Gastroesophageal sphincter (tissue), 3 donors: ENCODE results near the gene KL.

Experiments
- POLR2A ChIP-seq, 2 donors: fragments of 450-650 bp; IDR thresholded peaks; one replicate each; pipeline ENCODE4 v1.6.1; 2017; ENCODE audit warnings: antibody characterized with exemption in 2 of 2, mild to moderate bottlenecking in 2 of 2, moderate library complexity in 1 of 2
- TF ChIP-seq, protein P1 (sequence below), 4 experiments: fragments of 200-600 bp in 2 of 4; fragments of 450-650 bp in 2 of 4; sonication (generic) in 1 of 4; IDR thresholded peaks; one replicate each; pipeline ENCODE4 v1.5.1; 2017 to 2019; ENCODE audit warnings: antibody characterized with exemption in 4 of 4, mild to moderate bottlenecking in 2 of 4, moderate library complexity in 2 of 4

- no peak for TF ChIP-seq POLR2A (IDR thresholded peaks at IDR 0.05)
- TF ChIP-seq, protein P1, sequence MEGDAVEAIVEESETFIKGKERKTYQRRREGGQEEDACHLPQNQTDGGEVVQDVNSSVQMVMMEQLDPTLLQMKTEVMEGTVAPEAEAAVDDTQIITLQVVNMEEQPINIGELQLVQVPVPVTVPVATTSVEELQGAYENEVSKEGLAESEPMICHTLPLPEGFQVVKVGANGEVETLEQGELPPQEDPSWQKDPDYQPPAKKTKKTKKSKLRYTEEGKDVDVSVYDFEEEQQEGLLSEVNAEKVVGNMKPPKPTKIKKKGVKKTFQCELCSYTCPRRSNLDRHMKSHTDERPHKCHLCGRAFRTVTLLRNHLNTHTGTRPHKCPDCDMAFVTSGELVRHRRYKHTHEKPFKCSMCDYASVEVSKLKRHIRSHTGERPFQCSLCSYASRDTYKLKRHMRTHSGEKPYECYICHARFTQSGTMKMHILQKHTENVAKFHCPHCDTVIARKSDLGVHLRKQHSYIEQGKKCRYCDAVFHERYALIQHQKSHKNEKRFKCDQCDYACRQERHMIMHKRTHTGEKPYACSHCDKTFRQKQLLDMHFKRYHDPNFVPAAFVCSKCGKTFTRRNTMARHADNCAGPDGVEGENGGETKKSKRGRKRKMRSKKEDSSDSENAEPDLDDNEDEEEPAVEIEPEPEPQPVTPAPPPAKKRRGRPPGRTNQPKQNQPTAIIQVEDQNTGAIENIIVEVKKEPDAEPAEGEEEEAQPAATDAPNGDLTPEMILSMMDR (IDR thresholded peaks at IDR 0.05) = no peak
Measured at GRCh38 chr13:32968316-32968715, 47.9 kb upstream of the KL start.
